B cell (primary cell): ENCODE measurements around the gene TRIO. TPM values are rescaled to one million over a fixed set of nuclear protein-coding genes. Genes with fewer than 3 reads are reported as not detected.

Experiments used
- ATAC-seq: fragments of 200-7000 bp; cut with Tn5 transposase; one replicate; pipeline ENCODE4 v1.10.0; 2021; ENCODE audit warnings: low read depth, mild to moderate bottlenecking, moderate number of reproducible peaks, moderate library complexity
- CTCF ChIA-PET: fragments of 350-600 bp; sonication (Branson Sonifier 250); formaldehyde crosslinking; loops from one replicate; lab custom pipeline; 2021; ENCODE audit warnings: antibody characterized with exemption, inconsistent platforms; lab: Charles Lee
- POLR2A ChIA-PET: fragments of 350-600 bp; sonication (Branson Sonifier 250); formaldehyde crosslinking; loops from one replicate; lab custom pipeline; 2021; ENCODE audit warnings: antibody characterized with exemption; lab: Charles Lee
- DNase-seq: peaks from one replicate; pipeline ENCODE4 v3.0.0; 2013
- H2AFZ ChIP-seq: 2 replicates; pipeline ENCODE4 v1.6.1; 2012; ENCODE audit warnings: mild to moderate bottlenecking, low read depth, low read length; ENCODE audit not compliant: insufficient read depth, poor library complexity, severe bottlenecking
- H3K27ac ChIP-seq, 2 donors: 1 replicate in 1 of 2; 2 replicates in 1 of 2; pipeline ENCODE4 v1.5.1; 2012 to 2013; ENCODE audit warnings: low read length in 2 of 2, mild to moderate bottlenecking in 2 of 2, moderate library complexity in 1 of 2
- H3K27me3 ChIP-seq, 4 experiments: fragments of 200-600 bp in 1 of 4; sonication (generic) in 1 of 4; replicated peaks in 1 of 4; 1 replicate in 2 of 4; 2 replicates in 2 of 4; pipeline versions ENCODE4 v1.6.1 to v1.7.0; 2013 to 2016; ENCODE audit warnings: low read length in 3 of 4, mild to moderate bottlenecking in 2 of 4, mixed read lengths in 1 of 4, moderate library complexity in 1 of 4; ENCODE audit not compliant: insufficient read depth in 4 of 4, control insufficient read depth in 3 of 4; ENCODE audit errors: control extremely low read depth in 1 of 4
- H3K36me3 ChIP-seq, 2 experiments: replicated peaks in 1 of 2; 1 replicate in 1 of 2; 2 replicates in 1 of 2; pipeline versions ENCODE4 v1.6.1 to v1.7.1; 2013; ENCODE audit warnings: low read length in 1 of 2; ENCODE audit not compliant: insufficient read depth in 2 of 2, control insufficient read depth in 1 of 2; ENCODE audit errors: control extremely low read depth in 1 of 2, extremely low read depth in 1 of 2
- H3K4me1 ChIP-seq, 2 donors: fragments of 200-600 bp in 1 of 2; sonication (generic) in 1 of 2; 1 replicate in 1 of 2; 2 replicates in 1 of 2; pipeline versions ENCODE4 v1.5.1 to v1.6.1; 2013 to 2017; ENCODE audit warnings: low read length in 2 of 2; ENCODE audit not compliant: control insufficient read depth in 2 of 2, insufficient read depth in 2 of 2
- H3K4me2 ChIP-seq: replicated peaks from 2 replicates; pipeline ENCODE3; 2012; ENCODE audit warnings: mild to moderate bottlenecking, low read depth, low read length; ENCODE audit not compliant: poor library complexity, severe bottlenecking
- H3K4me3 ChIP-seq, 5 experiments: fragments of 200-600 bp in 1 of 5; sonication (generic) in 1 of 5; 1 replicate in 3 of 5; 2 replicates in 2 of 5; pipeline versions ENCODE4 v1.5.1 to v1.7.0; 2011 to 2016; ENCODE audit warnings: low read length in 4 of 5, mild to moderate bottlenecking in 4 of 5, low read depth in 2 of 5, control low read depth in 1 of 5, moderate library complexity in 1 of 5; ENCODE audit not compliant: insufficient read depth in 1 of 5; ENCODE audit errors: control extremely low read depth in 1 of 5, extremely low read depth in 1 of 5
- H3K79me2 ChIP-seq: fragments of 200-600 bp; sonication (generic); one replicate; pipeline ENCODE4 v1.6.0; 2016; ENCODE audit warnings: low read length; ENCODE audit not compliant: control insufficient read depth, insufficient read depth
- H3K9ac ChIP-seq: fragments of 200-600 bp; sonication (generic); 2 replicates; pipeline ENCODE4 v1.6.1; 2017; ENCODE audit warnings: mild to moderate bottlenecking, low read length, moderate library complexity
- H3K9me3 ChIP-seq, 3 donors: one replicate each; pipeline versions ENCODE4 v1.6.1 to v1.7.1; 2013; ENCODE audit warnings: low read length in 2 of 3; ENCODE audit not compliant: control insufficient read depth in 2 of 3, insufficient read depth in 1 of 3; ENCODE audit errors: control extremely low read depth in 1 of 3
- H4K20me1 ChIP-seq: 2 replicates; pipeline ENCODE4 v1.6.0; 2012; ENCODE audit warnings: mild to moderate bottlenecking, low read length; ENCODE audit not compliant: insufficient read depth, control insufficient read depth, poor library complexity, severe bottlenecking
- H3K27ac Mint-ChIP-seq: one replicate; pipeline ENCODE4 v1.8.0; 2021; ENCODE audit warnings: mixed read lengths
- H3K27me3 Mint-ChIP-seq: one replicate; pipeline ENCODE4 v1.8.0; 2021; ENCODE audit warnings: mixed read lengths
- H3K4me1 Mint-ChIP-seq: one replicate; pipeline ENCODE4 v1.8.0; 2021; ENCODE audit warnings: mixed read lengths
- H3K4me3 Mint-ChIP-seq: one replicate; pipeline ENCODE4 v1.8.0; 2021; ENCODE audit warnings: mixed read lengths
- H3K9me3 Mint-ChIP-seq: one replicate; pipeline ENCODE4 v1.8.0; 2022; ENCODE audit warnings: mixed read lengths; ENCODE audit not compliant: insufficient read depth
- EZH2 ChIP-seq: IDR thresholded peaks from 2 replicates; pipeline ENCODE4 v1.6.1; 2012; ENCODE audit warnings: borderline replicate concordance, low read depth, mild to moderate bottlenecking, moderate library complexity, low read length; ENCODE audit not compliant: insufficient read depth, poor library complexity, severe bottlenecking
- WGBS: methylation state at CpG from one replicate; pipeline ENCODE4 v1.1.5; 2013; ENCODE audit warnings: missing lambda C conversion rate; ENCODE audit not compliant: insufficient coverage; 5-methylcytosine and 5-hydroxymethylcytosine counted together
- intact Hi-C: fragments of 100-400 bp; cut with micrococcal nuclease; formaldehyde crosslinking; loops from one replicate; pipeline ENCODE4 v1.10.0; 2022
- polyA plus RNA-seq: library from polyadenylated mRNA; depleted of rRNA; stranded (reverse); fragments of >200 nt; gene quantifications from 2 replicates; pipeline ENCODE4 v1.2.3, GENCODE V29; 2012
- total RNA-seq, 2 donors: library from RNA; stranded (reverse); fragments of 120-200 nt in 1 of 2; gene quantifications; 1 replicate in 1 of 2; 2 replicates in 1 of 2; pipeline versions ENCODE4 v1.2.3 to v1.2.4, GENCODE V29; 2013 to 2022
- TF ChIP-seq, protein P1 (sequence below): fragments of 200-600 bp; IDR thresholded peaks from one replicate; pipeline ENCODE4 v1.8.0; 2022; ENCODE audit warnings: antibody characterized with exemption, mild to moderate bottlenecking

TRIO gene
- total and polyA plus RNA-seq, 2 donors (not counting 1 experiment from before 2014, with no cell fraction given), result 90.5 to 479 TPM

DNA sequence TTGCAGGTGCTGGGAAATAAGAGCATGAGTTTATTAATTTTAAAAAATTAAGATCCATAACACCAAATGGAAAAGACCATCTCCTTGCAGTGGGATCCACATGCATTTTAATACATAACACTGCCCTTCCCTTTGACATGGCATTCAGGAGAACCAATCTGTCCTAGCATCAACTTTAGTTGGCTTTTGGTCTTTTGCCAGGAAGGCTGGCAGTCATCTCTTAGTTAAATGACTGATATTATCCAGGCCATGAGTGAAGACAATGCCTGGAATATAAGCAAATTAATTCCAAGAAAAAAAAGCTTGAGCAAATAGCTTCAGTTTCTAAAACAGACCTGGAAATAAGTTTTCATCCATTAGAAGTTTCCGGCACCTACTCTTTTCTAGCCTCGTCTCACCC is 383.4 kb downstream of the TRIO start:
- no peaks in the 10 kb centered on the region for H3K79me2 ChIP-seq
- H3K27me3 ChIP-seq, result no peaks in the 10 kb centered on the region
- no peaks in the 10 kb centered on the region for H4K20me1 ChIP-seq
- H3K36me3 ChIP-seq, result no peaks in the 10 kb centered on the region
- no peak for ATAC-seq
- H3K4me2 ChIP-seq, result no peak overlapping the region
- ChIA-PET CTCF (no interaction called here), POLR2A (no interaction called here)
- no peak overlapping the region for H3K27ac Mint-ChIP-seq
- peaks cover 7% of the 10 kb centered on the region for H3K4me1 Mint-ChIP-seq
- H3K4me3 ChIP-seq, result no peak overlapping the region
- no peak overlapping the region for H2AFZ ChIP-seq
- H3K27me3 Mint-ChIP-seq, result no peaks in the 10 kb centered on the region
- no peaks in the 10 kb centered on the region for H3K9me3 ChIP-seq
- peaks cover 3 to 6% of the 10 kb centered on the region in 2 donors for H3K4me1 ChIP-seq
- intact Hi-C loops, result no loop called here
- no peak for TF ChIP-seq EZH2
- TF ChIP-seq, protein P1, sequence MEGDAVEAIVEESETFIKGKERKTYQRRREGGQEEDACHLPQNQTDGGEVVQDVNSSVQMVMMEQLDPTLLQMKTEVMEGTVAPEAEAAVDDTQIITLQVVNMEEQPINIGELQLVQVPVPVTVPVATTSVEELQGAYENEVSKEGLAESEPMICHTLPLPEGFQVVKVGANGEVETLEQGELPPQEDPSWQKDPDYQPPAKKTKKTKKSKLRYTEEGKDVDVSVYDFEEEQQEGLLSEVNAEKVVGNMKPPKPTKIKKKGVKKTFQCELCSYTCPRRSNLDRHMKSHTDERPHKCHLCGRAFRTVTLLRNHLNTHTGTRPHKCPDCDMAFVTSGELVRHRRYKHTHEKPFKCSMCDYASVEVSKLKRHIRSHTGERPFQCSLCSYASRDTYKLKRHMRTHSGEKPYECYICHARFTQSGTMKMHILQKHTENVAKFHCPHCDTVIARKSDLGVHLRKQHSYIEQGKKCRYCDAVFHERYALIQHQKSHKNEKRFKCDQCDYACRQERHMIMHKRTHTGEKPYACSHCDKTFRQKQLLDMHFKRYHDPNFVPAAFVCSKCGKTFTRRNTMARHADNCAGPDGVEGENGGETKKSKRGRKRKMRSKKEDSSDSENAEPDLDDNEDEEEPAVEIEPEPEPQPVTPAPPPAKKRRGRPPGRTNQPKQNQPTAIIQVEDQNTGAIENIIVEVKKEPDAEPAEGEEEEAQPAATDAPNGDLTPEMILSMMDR, result no peak
- no peaks in the 10 kb centered on the region for H3K9me3 Mint-ChIP-seq
- WGBS, result 100% methylated on average over 2 of the region's 2 CpGs
- no peak overlapping the region for H3K9ac ChIP-seq
- no peak overlapping the region for H3K4me3 Mint-ChIP-seq
- DNase-seq, result no peak
- no peak overlapping the region for H3K27ac ChIP-seq

DNA sequence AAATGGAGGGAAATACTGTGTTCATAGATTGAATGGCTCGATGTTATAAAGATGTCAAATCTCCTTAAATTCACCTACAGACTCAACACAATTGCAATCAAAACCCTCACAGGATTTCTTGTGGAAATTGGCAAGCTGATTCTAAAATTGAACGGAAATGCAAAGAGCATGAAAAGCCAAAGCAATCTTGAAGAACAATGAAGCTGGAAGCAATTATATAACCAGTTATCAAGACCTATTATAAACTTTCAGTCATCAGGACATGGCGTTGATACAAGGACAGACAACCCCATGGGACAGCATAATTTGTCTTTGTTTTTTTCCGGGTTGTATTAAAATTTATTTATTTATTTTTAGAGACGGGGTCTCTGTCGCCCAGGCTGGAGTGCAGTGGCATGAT is 385.0 kb downstream of the TRIO start:
- ATAC-seq (no peak), DNase-seq (no peak)
- Histone ChIP-seq H3K27ac (no peak overlapping the region), H3K4me3 (no peak overlapping the region), H3K4me2 (no peak overlapping the region), H3K79me2 (no peaks in the 10 kb centered on the region), H3K9me3 (no peaks in the 10 kb centered on the region), H4K20me1 (no peaks in the 10 kb centered on the region), H3K36me3 (no peaks in the 10 kb centered on the region), H2AFZ (no peak overlapping the region), H3K27me3 (no peaks in the 10 kb centered on the region), H3K4me1 (no peaks in the 10 kb centered on the region), H3K9ac (no peak overlapping the region)
- POLR2A ChIA-PET, result no interaction called here
- H3K4me1 Mint-ChIP-seq, result no peaks in the 10 kb centered on the region
- TF ChIP-seq, protein P1, result no peak
- TF ChIP-seq EZH2, result no peak
- H3K4me3 Mint-ChIP-seq, result no peak overlapping the region
- 100% methylated on average over 1 of the region's 6 CpGs for WGBS
- CTCF ChIA-PET, result no interaction called here
- no peaks in the 10 kb centered on the region for H3K9me3 Mint-ChIP-seq
- no peaks in the 10 kb centered on the region for H3K27me3 Mint-ChIP-seq
- no peak overlapping the region for H3K27ac Mint-ChIP-seq
- intact Hi-C loops, result no loop called here
